HepG2 (cell line): ENCODE measurements around the gene TRIM62. TPM values are rescaled to one million over a fixed set of nuclear protein-coding genes. Genes with fewer than 3 reads are reported as not detected.

ENCODE experiments used
- AHR ChIP-seq: IDR thresholded peaks from 2 replicates; pipeline ENCODE4 v1.6.1; 2018; ENCODE audit warnings: missing genetic modification reagents, missing compliant biosample characterization
- ARID2 ChIP-seq: sonication (generic); formaldehyde crosslinking; IDR thresholded peaks from 2 replicates; pipeline ENCODE4 v1.8.1; 2022; ENCODE audit warnings: mild to moderate bottlenecking, missing genetic modification reagents, borderline replicate concordance
- CAMTA2 ChIP-seq: sonication (generic); formaldehyde crosslinking; IDR thresholded peaks from 2 replicates; pipeline ENCODE4 v1.4.0; 2020; ENCODE audit warnings: mild to moderate bottlenecking, missing genetic modification reagents, borderline replicate concordance
- GATAD1 ChIP-seq: IDR thresholded peaks from 2 replicates; pipeline ENCODE4 v1.6.1; 2016; ENCODE audit warnings: missing genetic modification reagents, missing compliant biosample characterization
- HNRNPK ChIP-seq: fragments of 200-400 bp; formaldehyde crosslinking; IDR thresholded peaks from 2 replicates; pipeline ENCODE4 v1.6.1; 2018; ENCODE audit warnings: low read length, low read depth, moderate library complexity, mild to moderate bottlenecking; ENCODE audit not compliant: poor library complexity, severe bottlenecking
- MIER2 ChIP-seq: IDR thresholded peaks from 2 replicates; pipeline ENCODE4 v1.6.1; 2016; ENCODE audit warnings: missing biosample characterization, missing genetic modification reagents
- POGZ ChIP-seq: sonication (generic); formaldehyde crosslinking; IDR thresholded peaks from 2 replicates; pipeline ENCODE4 v1.4.0; 2020; ENCODE audit warnings: mild to moderate bottlenecking, missing genetic modification reagents
- RXRB ChIP-seq: IDR thresholded peaks from 2 replicates; pipeline ENCODE4 v1.6.1; 2016; ENCODE audit warnings: borderline replicate concordance, missing genetic modification reagents, missing compliant biosample characterization
- SMAD9 ChIP-seq: sonication (generic); formaldehyde crosslinking; IDR thresholded peaks from 2 replicates; pipeline ENCODE4 v1.5.1; 2020; ENCODE audit warnings: mild to moderate bottlenecking, missing genetic modification reagents
- TOPORS ChIP-seq: sonication (generic); formaldehyde crosslinking; IDR thresholded peaks from 2 replicates; pipeline ENCODE4 v1.8.0; 2023; ENCODE audit warnings: mild to moderate bottlenecking, missing genetic modification reagents
- ZNF101 ChIP-seq: sonication (generic); formaldehyde crosslinking; IDR thresholded peaks from 2 replicates; pipeline ENCODE4 v1.4.0; 2020; ENCODE audit warnings: mild to moderate bottlenecking, low read depth, missing genetic modification reagents, borderline replicate concordance
- ZNF253 ChIP-seq: sonication (generic); formaldehyde crosslinking; IDR thresholded peaks from 2 replicates; pipeline ENCODE4 v1.8.0; 2022; ENCODE audit warnings: mild to moderate bottlenecking, missing genetic modification reagents, borderline replicate concordance
- ZNF546 ChIP-seq: sonication (generic); formaldehyde crosslinking; conservative IDR thresholded peaks from 2 replicates; pipeline ENCODE4 v1.8.1; 2023; ENCODE audit warnings: mild to moderate bottlenecking, missing genetic modification reagents
- ZNF883 ChIP-seq: sonication (generic); formaldehyde crosslinking; IDR thresholded peaks from 2 replicates; pipeline ENCODE4 v1.5.1; 2020; ENCODE audit warnings: mild to moderate bottlenecking, missing genetic modification reagents; ENCODE audit errors: not compliant biosample characterization
- ZSCAN21 ChIP-seq: sonication (generic); formaldehyde crosslinking; IDR thresholded peaks from 2 replicates; pipeline ENCODE4 v1.8.0; 2022; ENCODE audit warnings: mild to moderate bottlenecking, missing genetic modification reagents, moderate library complexity, borderline replicate concordance
- ZZZ3 ChIP-seq: sonication (generic); formaldehyde crosslinking; IDR thresholded peaks from 2 replicates; pipeline ENCODE4 v1.4.0; 2020; ENCODE audit warnings: missing genetic modification reagents, mild to moderate bottlenecking, borderline replicate concordance
- polyA plus RNA-seq, 8 experiments: library from polyadenylated mRNA; depleted of rRNA in 3 of 8; stranded (reverse) in 7 of 8; unstranded in 1 of 8; fragments of >200 nt; fragmentation: Illumina TruSeq in 4 of 8; extraction: Trizol in 4 of 8; gene quantifications; 2 replicates each; pipeline versions ENCODE4 v1.2.1 to v1.2.3, GENCODE V29; 2011 to 2016; ENCODE audit warnings: low read depth in 4 of 8, missing spikeins in 1 of 8, mixed read lengths in 1 of 8; ENCODE audit not compliant: insufficient read depth in 1 of 8
- total RNA-seq, 5 experiments: library from RNA; depleted of rRNA; stranded (reverse); fragments of >200 nt; fragmentation: Illumina TruSeq; extraction: Trizol; gene quantifications; 2 replicates each; pipeline ENCODE4 v1.2.3, GENCODE V29; 2016; ENCODE audit warnings: low read depth in 1 of 5
- TF ChIP-seq, protein P1 (sequence below): sonication (generic); formaldehyde crosslinking; IDR thresholded peaks from 2 replicates; pipeline ENCODE4 v1.4.0; 2020; ENCODE audit warnings: missing genetic modification reagents
- TF ChIP-seq, protein P2 (sequence below): sonication (generic); formaldehyde crosslinking; IDR thresholded peaks from 2 replicates; pipeline ENCODE4 v1.8.0; 2022; ENCODE audit warnings: low read depth, missing genetic modification reagents
- TF ChIP-seq, protein P3 (sequence below): sonication (generic); formaldehyde crosslinking; IDR thresholded peaks from 2 replicates; pipeline ENCODE4 v1.8.0; 2022; ENCODE audit warnings: mild to moderate bottlenecking, missing genetic modification reagents, borderline replicate concordance
- TF ChIP-seq, protein P4 (sequence below): sonication (generic); formaldehyde crosslinking; IDR thresholded peaks from 2 replicates; pipeline ENCODE4 v1.5.0; 2020; ENCODE audit warnings: mild to moderate bottlenecking, missing genetic modification reagents
- TF ChIP-seq, protein P5 (sequence below): conservative IDR thresholded peaks from 2 replicates; pipeline ENCODE4 v1.6.1; 2018; ENCODE audit warnings: missing genetic modification reagents

The TRIM62 gene
- total and polyA plus RNA-seq, 2 of the 13 experiments (the other 11 are each of a cell fraction or from before 2014, with no cell fraction given), result 0.53 to 0.57 TPM

DNA sequence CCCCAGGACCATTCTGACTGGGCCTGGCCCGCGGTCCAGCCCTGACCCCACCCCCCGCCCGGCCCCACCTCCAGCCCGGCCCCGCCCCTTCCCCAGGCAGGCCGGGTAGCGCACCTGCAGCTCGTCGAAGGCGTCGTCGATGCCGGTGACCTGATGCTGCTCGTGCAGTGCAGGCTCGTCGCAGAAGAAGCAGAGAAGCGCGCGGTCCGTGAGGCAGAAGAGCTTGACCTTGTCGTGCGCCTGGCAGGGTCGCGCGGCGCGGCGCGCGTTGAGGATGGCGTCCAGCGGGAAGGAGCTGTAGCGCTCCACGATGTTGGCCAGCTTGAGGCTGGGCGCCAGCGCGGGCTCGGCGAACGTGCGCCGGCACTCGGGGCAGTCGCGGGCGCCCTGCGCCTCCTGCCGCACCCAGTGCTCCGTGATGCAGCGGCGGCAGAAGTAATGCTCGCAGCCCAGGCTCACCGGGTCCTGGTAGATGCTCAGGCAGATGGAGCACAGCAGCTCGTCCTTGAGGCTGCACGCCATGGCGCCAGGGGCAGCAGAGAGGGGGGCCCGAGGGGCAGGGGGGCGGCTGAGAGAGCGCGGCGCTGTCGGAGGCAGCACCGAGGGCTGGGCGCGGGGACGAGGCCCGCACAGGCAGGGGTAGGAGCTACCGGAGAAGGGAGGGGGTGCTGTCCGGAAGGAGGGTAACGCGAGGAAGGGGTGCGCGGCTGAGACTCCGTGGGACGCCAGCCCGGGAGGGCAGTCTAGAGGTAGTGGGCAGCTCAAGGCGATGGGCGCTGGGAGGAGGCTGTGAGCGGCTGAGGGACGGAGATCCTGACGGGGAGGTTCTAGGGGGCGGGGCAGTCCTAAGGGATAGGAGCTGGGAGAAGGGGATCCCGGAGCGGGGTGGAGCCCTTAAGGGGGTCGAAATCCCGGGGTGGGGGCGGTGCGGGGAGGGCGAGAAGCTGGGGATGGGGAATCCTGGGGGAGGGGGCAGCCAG, 642 bp downstream of the TRIM62 start (continued):
- TF ChIP-seq, protein P1, sequence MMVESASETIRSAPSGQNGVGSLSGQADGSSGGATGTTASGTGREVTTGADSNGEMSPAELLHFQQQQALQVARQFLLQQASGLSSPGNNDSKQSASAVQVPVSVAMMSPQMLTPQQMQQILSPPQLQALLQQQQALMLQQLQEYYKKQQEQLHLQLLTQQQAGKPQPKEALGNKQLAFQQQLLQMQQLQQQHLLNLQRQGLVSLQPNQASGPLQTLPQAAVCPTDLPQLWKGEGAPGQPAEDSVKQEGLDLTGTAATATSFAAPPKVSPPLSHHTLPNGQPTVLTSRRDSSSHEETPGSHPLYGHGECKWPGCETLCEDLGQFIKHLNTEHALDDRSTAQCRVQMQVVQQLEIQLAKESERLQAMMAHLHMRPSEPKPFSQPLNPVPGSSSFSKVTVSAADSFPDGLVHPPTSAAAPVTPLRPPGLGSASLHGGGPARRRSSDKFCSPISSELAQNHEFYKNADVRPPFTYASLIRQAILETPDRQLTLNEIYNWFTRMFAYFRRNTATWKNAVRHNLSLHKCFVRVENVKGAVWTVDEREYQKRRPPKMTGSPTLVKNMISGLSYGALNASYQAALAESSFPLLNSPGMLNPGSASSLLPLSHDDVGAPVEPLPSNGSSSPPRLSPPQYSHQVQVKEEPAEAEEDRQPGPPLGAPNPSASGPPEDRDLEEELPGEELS (CRISPR knock-in tag), result no peak
- TF ChIP-seq ZNF883 (no peak), AHR (no peak), MIER2 (no peak), RXRB (CRISPR knock-in tag) (no peak), HNRNPK (no peak), ZSCAN21 (CRISPR knock-in tag) (0 out of 2 replicates have a peak, but pooled peaks have one; percentile 48), ZNF546 (CRISPR knock-in tag) (no peak), POGZ (CRISPR knock-in tag) (no peak), ZNF253 (CRISPR knock-in tag) (no peak), ZNF101 (CRISPR knock-in tag) (no peak), GATAD1 (CRISPR knock-in tag) (no peak), TOPORS (CRISPR knock-in tag) (no peak), ARID2 (CRISPR knock-in tag) (no peak), CAMTA2 (no peak), SMAD9 (no peak), ZZZ3 (CRISPR knock-in tag) (no peak)
- TF ChIP-seq, protein P2, sequence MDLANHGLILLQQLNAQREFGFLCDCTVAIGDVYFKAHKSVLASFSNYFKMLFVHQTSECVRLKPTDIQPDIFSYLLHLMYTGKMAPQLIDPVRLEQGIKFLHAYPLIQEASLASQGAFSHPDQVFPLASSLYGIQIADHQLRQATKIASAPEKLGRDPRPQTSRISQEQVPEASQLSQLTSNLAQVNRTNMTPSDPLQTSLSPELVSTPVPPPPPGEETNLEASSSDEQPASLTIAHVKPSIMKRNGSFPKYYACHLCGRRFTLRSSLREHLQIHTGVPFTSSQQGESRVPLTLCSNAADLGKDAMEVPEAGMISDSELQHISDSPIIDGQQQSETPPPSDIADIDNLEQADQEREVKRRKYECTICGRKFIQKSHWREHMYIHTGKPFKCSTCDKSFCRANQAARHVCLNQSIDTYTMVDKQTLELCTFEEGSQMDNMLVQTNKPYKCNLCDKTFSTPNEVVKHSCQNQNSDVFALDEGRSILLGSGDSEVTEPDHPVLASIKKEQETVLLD (CRISPR knock-in tag), result 0 out of 2 replicates have a peak, but pooled peaks have one; percentile 51
- TF ChIP-seq, protein P3, sequence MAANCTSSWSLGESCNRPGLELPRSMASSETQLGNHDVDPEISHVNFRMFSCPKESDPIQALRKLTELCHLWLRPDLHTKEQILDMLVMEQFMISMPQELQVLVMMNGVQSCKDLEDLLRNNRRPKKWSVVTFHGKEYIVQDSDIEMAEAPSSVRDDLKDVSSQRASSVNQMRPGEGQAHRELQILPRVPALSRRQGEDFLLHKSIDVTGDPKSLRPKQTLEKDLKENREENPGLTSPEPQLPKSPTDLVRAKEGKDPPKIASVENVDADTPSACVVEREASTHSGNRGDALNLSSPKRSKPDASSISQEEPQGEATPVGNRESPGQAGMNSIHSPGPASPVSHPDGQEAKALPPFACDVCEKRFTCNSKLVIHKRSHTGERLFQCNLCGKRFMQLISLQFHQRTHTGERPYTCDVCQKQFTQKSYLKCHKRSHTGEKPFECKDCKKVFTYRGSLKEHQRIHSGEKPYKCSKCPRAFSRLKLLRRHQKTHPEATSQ (CRISPR knock-in tag), result 0 out of 2 replicates have a peak, but pooled peaks have one; percentile 35
- TF ChIP-seq, protein P4, sequence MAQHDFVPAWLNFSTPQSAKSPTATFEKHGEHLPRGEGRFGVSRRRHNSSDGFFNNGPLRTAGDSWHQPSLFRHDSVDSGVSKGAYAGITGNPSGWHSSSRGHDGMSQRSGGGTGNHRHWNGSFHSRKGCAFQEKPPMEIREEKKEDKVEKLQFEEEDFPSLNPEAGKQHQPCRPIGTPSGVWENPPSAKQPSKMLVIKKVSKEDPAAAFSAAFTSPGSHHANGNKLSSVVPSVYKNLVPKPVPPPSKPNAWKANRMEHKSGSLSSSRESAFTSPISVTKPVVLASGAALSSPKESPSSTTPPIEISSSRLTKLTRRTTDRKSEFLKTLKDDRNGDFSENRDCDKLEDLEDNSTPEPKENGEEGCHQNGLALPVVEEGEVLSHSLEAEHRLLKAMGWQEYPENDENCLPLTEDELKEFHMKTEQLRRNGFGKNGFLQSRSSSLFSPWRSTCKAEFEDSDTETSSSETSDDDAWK (CRISPR knock-in tag), result no peak
- TF ChIP-seq, protein P5, sequence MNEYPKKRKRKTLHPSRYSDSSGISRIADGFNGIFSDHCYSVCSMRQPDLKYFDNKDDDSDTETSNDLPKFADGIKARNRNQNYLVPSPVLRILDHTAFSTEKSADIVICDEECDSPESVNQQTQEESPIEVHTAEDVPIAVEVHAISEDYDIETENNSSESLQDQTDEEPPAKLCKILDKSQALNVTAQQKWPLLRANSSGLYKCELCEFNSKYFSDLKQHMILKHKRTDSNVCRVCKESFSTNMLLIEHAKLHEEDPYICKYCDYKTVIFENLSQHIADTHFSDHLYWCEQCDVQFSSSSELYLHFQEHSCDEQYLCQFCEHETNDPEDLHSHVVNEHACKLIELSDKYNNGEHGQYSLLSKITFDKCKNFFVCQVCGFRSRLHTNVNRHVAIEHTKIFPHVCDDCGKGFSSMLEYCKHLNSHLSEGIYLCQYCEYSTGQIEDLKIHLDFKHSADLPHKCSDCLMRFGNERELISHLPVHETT (CRISPR knock-in tag), result no peak
